ENCODE measurements around the gene C1RL. TPM values are rescaled to one million over a fixed set of nuclear protein-coding genes. Genes with fewer than 3 reads are reported as not detected.

The C1RL gene
- polyA plus RNA-seq, 2 of the 4 experiments (the other 2 are of a cell fraction) = 25.2 to 30.4 TPM

DNA sequence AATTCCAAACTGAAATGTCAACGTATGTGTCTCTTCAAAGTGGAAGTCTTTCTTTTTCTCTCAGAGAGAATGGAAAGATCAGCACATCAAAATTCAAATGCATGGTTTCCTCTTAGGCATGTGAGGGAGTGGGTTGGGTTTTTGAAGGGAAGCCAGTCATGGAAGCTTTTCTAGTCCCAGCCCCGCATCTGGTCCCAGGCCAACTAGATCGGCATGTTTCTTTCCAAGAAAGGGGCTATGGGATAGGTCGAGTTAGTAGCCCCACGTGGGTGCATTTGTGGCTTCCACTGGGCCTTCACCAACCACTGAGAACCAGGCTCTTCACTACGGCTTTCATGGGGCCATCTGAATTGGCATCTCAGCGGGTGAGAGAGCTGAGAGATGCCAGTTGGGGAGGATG lies 41.9 kb downstream of the C1RL start:
- Histone ChIP-seq H3K4me3 (no peak overlapping the region), H3K4me2 (no peak overlapping the region), H3K9me3 (no peaks in the 10 kb centered on the region), H3K4me1 (no peaks in the 10 kb centered on the region), H3K27ac (no peak overlapping the region)
- TF ChIP-seq, protein P1, sequence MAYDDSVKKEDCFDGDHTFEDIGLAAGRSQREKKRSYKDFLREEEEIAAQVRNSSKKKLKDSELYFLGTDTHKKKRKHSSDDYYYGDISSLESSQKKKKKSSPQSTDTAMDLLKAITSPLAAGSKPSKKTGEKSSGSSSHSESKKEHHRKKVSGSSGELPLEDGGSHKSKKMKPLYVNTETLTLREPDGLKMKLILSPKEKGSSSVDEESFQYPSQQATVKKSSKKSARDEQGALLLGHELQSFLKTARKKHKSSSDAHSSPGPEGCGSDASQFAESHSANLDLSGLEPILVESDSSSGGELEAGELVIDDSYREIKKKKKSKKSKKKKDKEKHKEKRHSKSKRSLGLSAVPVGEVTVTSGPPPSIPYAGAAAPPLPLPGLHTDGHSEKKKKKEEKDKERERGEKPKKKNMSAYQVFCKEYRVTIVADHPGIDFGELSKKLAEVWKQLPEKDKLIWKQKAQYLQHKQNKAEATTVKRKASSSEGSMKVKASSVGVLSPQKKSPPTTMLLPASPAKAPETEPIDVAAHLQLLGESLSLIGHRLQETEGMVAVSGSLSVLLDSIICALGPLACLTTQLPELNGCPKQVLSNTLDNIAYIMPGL (CRISPR knock-in tag; IDR thresholded peaks at IDR 0.05; ENCODE audit: borderline replicate concordance) = no peak
- no peak for TF ChIP-seq HEYL (CRISPR knock-in tag; IDR thresholded peaks at IDR 0.05)
- TF ChIP-seq, protein P2, sequence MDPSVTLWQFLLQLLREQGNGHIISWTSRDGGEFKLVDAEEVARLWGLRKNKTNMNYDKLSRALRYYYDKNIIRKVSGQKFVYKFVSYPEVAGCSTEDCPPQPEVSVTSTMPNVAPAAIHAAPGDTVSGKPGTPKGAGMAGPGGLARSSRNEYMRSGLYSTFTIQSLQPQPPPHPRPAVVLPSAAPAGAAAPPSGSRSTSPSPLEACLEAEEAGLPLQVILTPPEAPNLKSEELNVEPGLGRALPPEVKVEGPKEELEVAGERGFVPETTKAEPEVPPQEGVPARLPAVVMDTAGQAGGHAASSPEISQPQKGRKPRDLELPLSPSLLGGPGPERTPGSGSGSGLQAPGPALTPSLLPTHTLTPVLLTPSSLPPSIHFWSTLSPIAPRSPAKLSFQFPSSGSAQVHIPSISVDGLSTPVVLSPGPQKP (IDR thresholded peaks at IDR 0.05; ENCODE audit: low read depth, low read length) = no peak
- no peak for TF ChIP-seq MYC (IDR thresholded peaks at IDR 0.05; ENCODE audit: borderline replicate concordance, low read length)
- TF ChIP-seq MAFK (IDR thresholded peaks at IDR 0.05; ENCODE audit: partially characterized antibody) = no peak
- no peak for TF ChIP-seq PHF8 (IDR thresholded peaks at IDR 0.05; ENCODE audit: borderline replicate concordance, low read depth)
- TF ChIP-seq HDAC2 (IDR thresholded peaks at IDR 0.05) = no peak
- no peak for TF ChIP-seq ZC3H11A (IDR thresholded peaks at IDR 0.05)
- TF ChIP-seq SMC3 (IDR thresholded peaks at IDR 0.05) = no peak
- TF ChIP-seq, protein P3, sequence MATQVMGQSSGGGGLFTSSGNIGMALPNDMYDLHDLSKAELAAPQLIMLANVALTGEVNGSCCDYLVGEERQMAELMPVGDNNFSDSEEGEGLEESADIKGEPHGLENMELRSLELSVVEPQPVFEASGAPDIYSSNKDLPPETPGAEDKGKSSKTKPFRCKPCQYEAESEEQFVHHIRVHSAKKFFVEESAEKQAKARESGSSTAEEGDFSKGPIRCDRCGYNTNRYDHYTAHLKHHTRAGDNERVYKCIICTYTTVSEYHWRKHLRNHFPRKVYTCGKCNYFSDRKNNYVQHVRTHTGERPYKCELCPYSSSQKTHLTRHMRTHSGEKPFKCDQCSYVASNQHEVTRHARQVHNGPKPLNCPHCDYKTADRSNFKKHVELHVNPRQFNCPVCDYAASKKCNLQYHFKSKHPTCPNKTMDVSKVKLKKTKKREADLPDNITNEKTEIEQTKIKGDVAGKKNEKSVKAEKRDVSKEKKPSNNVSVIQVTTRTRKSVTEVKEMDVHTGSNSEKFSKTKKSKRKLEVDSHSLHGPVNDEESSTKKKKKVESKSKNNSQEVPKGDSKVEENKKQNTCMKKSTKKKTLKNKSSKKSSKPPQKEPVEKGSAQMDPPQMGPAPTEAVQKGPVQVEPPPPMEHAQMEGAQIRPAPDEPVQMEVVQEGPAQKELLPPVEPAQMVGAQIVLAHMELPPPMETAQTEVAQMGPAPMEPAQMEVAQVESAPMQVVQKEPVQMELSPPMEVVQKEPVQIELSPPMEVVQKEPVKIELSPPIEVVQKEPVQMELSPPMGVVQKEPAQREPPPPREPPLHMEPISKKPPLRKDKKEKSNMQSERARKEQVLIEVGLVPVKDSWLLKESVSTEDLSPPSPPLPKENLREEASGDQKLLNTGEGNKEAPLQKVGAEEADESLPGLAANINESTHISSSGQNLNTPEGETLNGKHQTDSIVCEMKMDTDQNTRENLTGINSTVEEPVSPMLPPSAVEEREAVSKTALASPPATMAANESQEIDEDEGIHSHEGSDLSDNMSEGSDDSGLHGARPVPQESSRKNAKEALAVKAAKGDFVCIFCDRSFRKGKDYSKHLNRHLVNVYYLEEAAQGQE (IDR thresholded peaks at IDR 0.05) = no peak
- TF ChIP-seq FOSB (CRISPR knock-in tag; IDR thresholded peaks at IDR 0.05) = no peak
- TF ChIP-seq RAD21 (conservative IDR thresholded peaks at IDR 0.05 in 1 of 2, IDR thresholded peaks at IDR 0.05 in 1 of 2) = no peak
- no peak for TF ChIP-seq RCOR1 (IDR thresholded peaks at IDR 0.05; ENCODE audit: low read depth, low read length)
- TF ChIP-seq EHMT2 (IDR thresholded peaks at IDR 0.05; ENCODE audit: low read depth) = no peak
- TF ChIP-seq ESRRA (IDR thresholded peaks at IDR 0.05; ENCODE audit: borderline replicate concordance, low read length) = no peak
- TF ChIP-seq, protein P4, sequence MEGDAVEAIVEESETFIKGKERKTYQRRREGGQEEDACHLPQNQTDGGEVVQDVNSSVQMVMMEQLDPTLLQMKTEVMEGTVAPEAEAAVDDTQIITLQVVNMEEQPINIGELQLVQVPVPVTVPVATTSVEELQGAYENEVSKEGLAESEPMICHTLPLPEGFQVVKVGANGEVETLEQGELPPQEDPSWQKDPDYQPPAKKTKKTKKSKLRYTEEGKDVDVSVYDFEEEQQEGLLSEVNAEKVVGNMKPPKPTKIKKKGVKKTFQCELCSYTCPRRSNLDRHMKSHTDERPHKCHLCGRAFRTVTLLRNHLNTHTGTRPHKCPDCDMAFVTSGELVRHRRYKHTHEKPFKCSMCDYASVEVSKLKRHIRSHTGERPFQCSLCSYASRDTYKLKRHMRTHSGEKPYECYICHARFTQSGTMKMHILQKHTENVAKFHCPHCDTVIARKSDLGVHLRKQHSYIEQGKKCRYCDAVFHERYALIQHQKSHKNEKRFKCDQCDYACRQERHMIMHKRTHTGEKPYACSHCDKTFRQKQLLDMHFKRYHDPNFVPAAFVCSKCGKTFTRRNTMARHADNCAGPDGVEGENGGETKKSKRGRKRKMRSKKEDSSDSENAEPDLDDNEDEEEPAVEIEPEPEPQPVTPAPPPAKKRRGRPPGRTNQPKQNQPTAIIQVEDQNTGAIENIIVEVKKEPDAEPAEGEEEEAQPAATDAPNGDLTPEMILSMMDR (IDR thresholded peaks at IDR 0.05) = no peak
- TF ChIP-seq TFCP2L1 (CRISPR knock-in tag; IDR thresholded peaks at IDR 0.05) = no peak
- TF ChIP-seq KDM5A (IDR thresholded peaks at IDR 0.05) = no peak
- TF ChIP-seq HOXA7 (CRISPR knock-in tag; IDR thresholded peaks at IDR 0.05) = no peak
- ATAC-seq (no peak), FAIRE-seq (no peak), DNase-seq (ENCODE audit: low read depth in 1 of 2, low spot score in 1 of 2) (no peak)
- WGBS (ENCODE audit: missing lambda C conversion rate) = 63% methylated on average over 7 of the region's 7 CpGs
- ChIA-PET CTCF (interaction anchor here (0.6 to 16.5 kb wide), 7 partner anchors 8 to 155 kb away, joined by 3 to 309 read pairs (median 4); partner anchors contain the start of gene C1RL), POLR2A (no interaction called here)
